Endometrial microvascular endothelial cells (primary cell): ENCODE measurements around the gene NPM3. TPM values are rescaled to one million over a fixed set of nuclear protein-coding genes. Genes with fewer than 3 reads are reported as not detected.

Experiments
- in situ Hi-C: cut with HindIII; loops from 2 replicates; pipeline ENCODE4 v1.10.0; 2017; ENCODE audit warnings: low sequenced_read_pairs, low pct_unique_long_range_greater_than_20kb; ENCODE audit errors: inconsistent ontology term
- total RNA-seq: library from RNA; depleted of rRNA; stranded (reverse); fragments of >200 nt; gene quantifications from one replicate; pipeline ENCODE4 v1.2.3, GENCODE V29; 2015; ENCODE audit errors: inconsistent ontology term

The NPM3 gene
- total RNA-seq, 1 donor from 2014 or later = 192 TPM

GRCh38 chr10:101766753-101767599, 16.3 kb downstream of the NPM3 start:
- in situ Hi-C loops = no loop called here

- in situ Hi-C loops = no loop called here
Observed at GRCh38 chr10:101766306-101766705, 16.9 kb downstream of the NPM3 start.

GRCh38 chr10:101763141-101763846, 20.0 kb downstream of the NPM3 start:
- in situ Hi-C loops = no loop called here

GRCh38 chr10:101762736-101763135, 20.5 kb downstream of the NPM3 start:
- in situ Hi-C loops = no loop called here

- in situ Hi-C loops = no loop called here
Observed at GRCh38 chr10:101761226-101761625, 22.0 kb downstream of the NPM3 start.

GRCh38 chr10:101760510-101760909, 22.7 kb downstream of the NPM3 start:
- in situ Hi-C loops = no loop called here

- in situ Hi-C loops = no loop called here
Observed at GRCh38 chr10:101759309-101760247, 23.7 kb downstream of the NPM3 start.

- in situ Hi-C loops = no loop called here
Observed at GRCh38 chr10:101758858-101759257, 24.4 kb downstream of the NPM3 start.

- in situ Hi-C loops = no loop called here
Observed at GRCh38 chr10:101752241-101752640, 31.0 kb downstream of the NPM3 start.

GRCh38 chr10:101749047-101750016, 33.9 kb downstream of the NPM3 start:
- in situ Hi-C loops = no loop called here

- in situ Hi-C loops = no loop called here
Observed at GRCh38 chr10:101748496-101748895, 34.8 kb downstream of the NPM3 start.

GRCh38 chr10:101745074-101745696, 38.1 kb downstream of the NPM3 start:
- in situ Hi-C loops = no loop called here

GRCh38 chr10:101744267-101744666, 39.0 kb downstream of the NPM3 start:
- in situ Hi-C loops = no loop called here

- in situ Hi-C loops = no loop called here
Observed at GRCh38 chr10:101741938-101742337, 41.3 kb downstream of the NPM3 start.

- in situ Hi-C loops = no loop called here
Observed at GRCh38 chr10:101736666-101737065, 46.6 kb downstream of the NPM3 start.

- in situ Hi-C loops = no loop called here
Observed at GRCh38 chr10:101732096-101732495, 51.1 kb downstream of the NPM3 start.
